IPS-20b (cell line): ENCODE results near the gene POLRMT.
"Not testable (repeated sequence)": the region's sequence is repeated elsewhere in the genome, so short reads cannot be mapped to it uniquely, and the experiment has no call there.

Experiments
- H3K27ac ChIP-seq: one replicate; pipeline ENCODE4 v1.5.1; 2013; ENCODE audit warnings: low read length
- H3K27me3 ChIP-seq: 2 replicates; pipeline ENCODE4 v1.6.1; 2013; ENCODE audit warnings: mild to moderate bottlenecking, low read length, inconsistent platforms; ENCODE audit not compliant: insufficient read depth
- H3K36me3 ChIP-seq: 2 replicates; pipeline ENCODE4 v1.6.1; 2013; ENCODE audit warnings: low read depth, mild to moderate bottlenecking, inconsistent platforms, low read length, moderate library complexity; ENCODE audit not compliant: insufficient read depth
- H3K4me1 ChIP-seq: 2 replicates; pipeline ENCODE4 v1.6.1; 2013; ENCODE audit warnings: mild to moderate bottlenecking, control low read depth, inconsistent platforms, low read length, moderate library complexity; ENCODE audit not compliant: insufficient read depth
- H3K4me3 ChIP-seq: 2 replicates; pipeline ENCODE4 v1.5.1; 2013; ENCODE audit warnings: mild to moderate bottlenecking, low read length, inconsistent platforms
- H3K9ac ChIP-seq: 2 replicates; pipeline ENCODE4 v1.6.1; 2013; ENCODE audit warnings: low read depth, mild to moderate bottlenecking, inconsistent platforms, low read length, moderate library complexity
- H3K9me3 ChIP-seq: 2 replicates; pipeline ENCODE4 v1.6.1; 2013; ENCODE audit warnings: mild to moderate bottlenecking, low read depth, low read length, inconsistent platforms; ENCODE audit not compliant: insufficient read depth

Gene POLRMT

GRCh38 chr19:589693-590395 lies 43.5 kb downstream of the POLRMT start, which contains the start of gene HCN2:
TSS of gene HCN2 (plus strand) at chr19:589881. CDS start at chr19:589946, 65 bp downstream.
- Histone ChIP-seq H3K27me3 (peaks cover 53% of the 10 kb centered on the region), H3K4me1 (no peaks in the 10 kb centered on the region), H3K9ac (no peak within 1 kb of the TSS), H3K36me3 (no peaks in the 10 kb centered on the region), H3K4me3 (no peak within 1 kb of the TSS), H3K27ac (no peak within 1 kb of the TSS), H3K9me3 (no peaks in the 10 kb centered on the region)

- Histone ChIP-seq H3K9ac (no peak overlapping the region), H3K27me3 (peaks cover 53% of the 10 kb centered on the region), H3K4me1 (no peaks in the 10 kb centered on the region), H3K9me3 (no peaks in the 10 kb centered on the region), H3K4me3 (no peak overlapping the region), H3K27ac (no peak overlapping the region), H3K36me3 (no peaks in the 10 kb centered on the region)
Observed at GRCh38 chr19:588741-589692, 44.3 kb downstream of the POLRMT start.

- H3K9me3 ChIP-seq = no peaks in the 10 kb centered on the region
- H3K36me3 ChIP-seq = peaks cover 1% of the 10 kb centered on the region; the same call in 1 of the 2 replicates
- H3K27me3 ChIP-seq = peaks cover 48% of the 10 kb centered on the region
- H3K4me1 ChIP-seq = no peaks in the 10 kb centered on the region
- no peak overlapping the region for H3K27ac ChIP-seq
- no peak overlapping the region for H3K4me3 ChIP-seq
- no peak overlapping the region for H3K9ac ChIP-seq
Observed at GRCh38 chr19:588093-588740, 45.1 kb downstream of the POLRMT start.

GRCh38 chr19:585551-586110 lies 47.7 kb downstream of the POLRMT start:
- Histone ChIP-seq H3K4me3 (no peak overlapping the region), H3K27me3 (peaks cover 23% of the 10 kb centered on the region), H3K4me1 (no peaks in the 10 kb centered on the region), H3K27ac (no peak overlapping the region), H3K36me3 (peaks cover 20% of the 10 kb centered on the region), H3K9me3 (no peaks in the 10 kb centered on the region), H3K9ac (no peak overlapping the region)

GRCh38 chr19:585146-585545 lies 48.2 kb downstream of the POLRMT start:
- Histone ChIP-seq H3K27me3 (peaks cover 19% of the 10 kb centered on the region), H3K36me3 (peaks cover 25% of the 10 kb centered on the region)
- not testable (repeated sequence) for H3K4me1 ChIP-seq, H3K27ac ChIP-seq, H3K4me3 ChIP-seq, H3K9me3 ChIP-seq, H3K9ac ChIP-seq

- Histone ChIP-seq H3K4me1 (no peaks in the 10 kb centered on the region), H3K36me3 (peaks cover 32% of the 10 kb centered on the region), H3K27ac (no peak overlapping the region), H3K27me3 (peaks cover 17% of the 10 kb centered on the region), H3K4me3 (no peak overlapping the region), H3K9me3 (no peaks in the 10 kb centered on the region), H3K9ac (no peak overlapping the region)
Observed at GRCh38 chr19:584240-585001, 48.9 kb downstream of the POLRMT start.

GRCh38 chr19:583968-584239 lies 49.4 kb downstream of the POLRMT start:
- Histone ChIP-seq H3K9me3 (no peaks in the 10 kb centered on the region), H3K4me3 (no peak overlapping the region), H3K27me3 (peaks cover 12% of the 10 kb centered on the region), H3K36me3 (peaks cover 34% of the 10 kb centered on the region), H3K9ac (no peak overlapping the region), H3K27ac (no peak overlapping the region), H3K4me1 (no peaks in the 10 kb centered on the region)

- Histone ChIP-seq H3K4me3 (no peak overlapping the region), H3K36me3 (peaks cover 36% of the 10 kb centered on the region), H3K27me3 (peaks cover 7% of the 10 kb centered on the region), H3K27ac (no peak overlapping the region), H3K9me3 (no peaks in the 10 kb centered on the region), H3K4me1 (no peaks in the 10 kb centered on the region), H3K9ac (no peak overlapping the region)
Observed at GRCh38 chr19:583198-583967, 50.0 kb downstream of the POLRMT start.

- Histone ChIP-seq H3K9ac (no peak overlapping the region), H3K27ac (no peak overlapping the region)
Observed at GRCh38 chr19:582497-583197, 50.7 kb downstream of the POLRMT start.

GRCh38 chr19:581399-582111 lies 51.8 kb downstream of the POLRMT start:
- H3K4me3 ChIP-seq = no peak overlapping the region
- H3K27me3 ChIP-seq = no peaks in the 10 kb centered on the region
- no peaks in the 10 kb centered on the region for H3K9me3 ChIP-seq
- H3K4me1 ChIP-seq = no peaks in the 10 kb centered on the region
- H3K27ac ChIP-seq = no peak overlapping the region
- peaks cover 42% of the 10 kb centered on the region for H3K36me3 ChIP-seq
- H3K9ac ChIP-seq = no peak overlapping the region

More at GRCh38 chr19:582497-583197, 50.7 kb downstream of the POLRMT start:
- Histone ChIP-seq H3K4me3 (no peak overlapping the region), H3K27me3 (no peaks in the 10 kb centered on the region), H3K9me3 (no peaks in the 10 kb centered on the region), H3K36me3 (peaks cover 42% of the 10 kb centered on the region), H3K4me1 (no peaks in the 10 kb centered on the region)
